ENCODE results near the gene CACNA1B. TPM values are rescaled to one million over a fixed set of nuclear protein-coding genes. Genes with fewer than 3 reads are reported as not detected.

Gene CACNA1B
- total RNA-seq (2022; extraction: Qiagen RNA extraction): 0.01 to 0.05 TPM (median 0.03 TPM) in 5 replicates

DNA sequence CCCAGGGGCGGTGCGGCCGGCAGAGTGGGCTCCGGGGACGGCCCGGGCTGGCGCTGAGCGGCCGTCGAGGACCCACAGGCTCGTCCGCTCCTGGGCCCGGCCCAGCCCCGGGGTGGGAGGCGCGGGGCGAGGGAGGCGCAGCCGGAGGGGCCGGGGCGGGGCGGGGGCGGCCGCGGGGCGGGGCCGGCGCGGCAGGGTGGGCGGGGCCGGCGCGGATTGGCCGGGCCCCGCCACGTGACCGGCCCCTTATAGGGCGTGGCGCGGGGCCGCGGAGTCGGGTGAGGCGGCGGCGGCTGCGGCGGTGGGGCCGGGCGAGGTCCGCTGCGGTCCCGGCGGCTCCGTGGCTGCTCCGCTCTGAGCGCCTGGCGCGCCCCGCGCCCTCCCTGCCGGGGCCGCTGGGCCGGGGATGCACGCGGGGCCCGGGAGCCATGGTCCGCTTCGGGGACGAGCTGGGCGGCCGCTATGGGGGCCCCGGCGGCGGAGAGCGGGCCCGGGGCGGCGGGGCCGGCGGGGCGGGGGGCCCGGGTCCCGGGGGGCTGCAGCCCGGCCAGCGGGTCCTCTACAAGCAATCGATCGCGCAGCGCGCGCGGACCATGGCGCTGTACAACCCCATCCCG lies at the start of gene CACNA1B:
CACNA1B (plus strand) TSS at position 277 of the 617 bp plus-strand sequence; CDS start at position 429, 152 bp downstream.

